Thyroid gland (tissue), 4 donors: ENCODE measurements around the gene KLHL25. TPM values are rescaled to one million over a fixed set of nuclear protein-coding genes. Genes with fewer than 3 reads are reported as not detected.

Experiments used
- DNase-seq, 2 donors: peaks; one replicate each; pipeline ENCODE4 v3.0.0-alpha.2; 2019
- H3K27ac ChIP-seq, 3 donors: fragments of 200-600 bp; sonication (generic); 1 replicate in 2 of 3; 2 replicates in 1 of 3; pipeline ENCODE4 v1.5.1; 2016 to 2019; ENCODE audit warnings: mild to moderate bottlenecking in 1 of 3, moderate library complexity in 1 of 3
- H3K27me3 ChIP-seq: fragments of 200-600 bp; sonication (generic); one replicate; pipeline ENCODE4 v1.5.1; 2019
- H3K36me3 ChIP-seq, 2 donors: fragments of 200-600 bp; sonication (generic); one replicate each; pipeline ENCODE4 v1.5.1; 2016 to 2019
- H3K4me1 ChIP-seq, 2 donors: fragments of 200-600 bp; sonication (generic); one replicate each; pipeline ENCODE4 v1.5.1; 2017 to 2019
- H3K4me3 ChIP-seq, 3 donors: fragments of 200-600 bp; sonication (generic); replicated peaks in 1 of 3; 1 replicate in 2 of 3; 2 replicates in 1 of 3; pipeline ENCODE4 v1.5.1; 2016; ENCODE audit warnings: mild to moderate bottlenecking in 1 of 3
- H3K9me3 ChIP-seq: fragments of 200-600 bp; sonication (generic); one replicate; pipeline ENCODE4 v1.5.1; 2017
- CTCF ChIP-seq, 6 experiments: fragments of 200-600 bp in 3 of 6; fragments of 450-650 bp in 3 of 6; sonication (generic) in 3 of 6; IDR thresholded peaks; one replicate each; pipeline ENCODE4 v1.5.1; 2016 to 2019; ENCODE audit warnings: antibody characterized with exemption in 6 of 6, mild to moderate bottlenecking in 2 of 6, inconsistent platforms in 1 of 6, moderate library complexity in 1 of 6
- POLR2A ChIP-seq, 2 donors: fragments of 450-650 bp; IDR thresholded peaks; one replicate each; pipeline ENCODE4 v1.6.1; 2017; ENCODE audit warnings: antibody characterized with exemption in 2 of 2, mild to moderate bottlenecking in 2 of 2, moderate library complexity in 1 of 2
- WGBS, 2 donors: methylation state at CpG; one replicate each; pipeline ENCODE4 v1.1.5; 2017; 5-methylcytosine and 5-hydroxymethylcytosine counted together
- intact Hi-C: fragments of 100-400 bp; cut with DNase I; formaldehyde crosslinking; loops from one replicate; pipeline ENCODE4 v1.15.1; 2023
- total RNA-seq, 4 donors: library from RNA; depleted of rRNA; stranded (reverse); fragments of >200 nt; gene quantifications; one replicate each; pipeline ENCODE4 v1.2.3, GENCODE V29; 2016

KLHL25 gene
- total RNA-seq, 4 donors from 2014 or later, result 4.2 to 8.8 (median 4.8) TPM

DNA sequence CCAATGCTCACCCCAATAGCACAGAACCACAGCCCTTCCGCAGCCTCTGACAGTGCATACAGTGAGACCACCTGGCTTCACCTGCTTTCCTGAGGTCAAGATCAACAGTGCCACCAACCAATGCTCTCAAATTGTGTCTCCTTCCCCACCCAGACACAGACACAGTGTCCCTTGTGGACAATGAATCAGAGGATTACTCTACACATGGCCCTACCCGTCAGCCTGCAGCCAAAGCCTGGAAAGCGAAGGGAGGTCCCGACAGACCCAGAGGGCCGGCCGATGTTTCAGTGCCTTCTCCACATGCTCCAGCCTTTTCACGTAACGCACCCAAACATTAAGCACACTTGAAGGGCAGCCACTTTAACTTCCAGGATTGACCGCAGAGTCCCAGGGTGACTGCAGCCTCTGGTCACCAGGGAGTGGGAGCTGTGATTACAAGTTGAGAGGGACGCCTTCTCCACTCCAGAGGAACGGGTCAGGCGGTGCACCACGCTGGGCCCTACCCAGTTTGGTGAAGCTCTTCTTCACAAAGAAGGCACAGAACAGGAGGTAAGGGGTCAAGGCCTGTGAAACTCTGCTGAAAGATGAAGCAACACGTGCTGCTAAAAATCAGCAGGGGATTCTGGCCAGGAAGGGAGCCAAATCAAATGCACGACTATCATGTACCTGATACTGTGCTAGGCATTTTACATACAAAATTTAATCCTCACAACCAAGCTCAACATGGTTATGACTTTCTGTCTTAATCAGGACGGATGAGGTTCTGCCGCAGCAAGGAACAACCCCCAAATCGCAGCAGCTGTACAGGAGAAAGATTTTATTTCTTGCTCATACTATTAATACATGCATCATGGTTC lies 17.2 kb downstream of the KLHL25 start:
- TF ChIP-seq CTCF (IDR thresholded peaks at IDR 0.05), result no peak
- no peak for TF ChIP-seq POLR2A (IDR thresholded peaks at IDR 0.05)
- peak; percentile 69 for DNase-seq
- WGBS, 2 donors, result 41 to 65% methylated on average over 18 of the region's 18 CpGs
- no peak overlapping the region for H3K27ac ChIP-seq
- no peaks in the 10 kb centered on the region for H3K36me3 ChIP-seq
- intact Hi-C loops, result no loop called here
- no peaks in the 10 kb centered on the region for H3K27me3 ChIP-seq
- H3K9me3 ChIP-seq, result no peaks in the 10 kb centered on the region
- H3K4me3 ChIP-seq, result no peak overlapping the region
- H3K4me1 ChIP-seq, result peaks cover 16 to 26% of the 10 kb centered on the region in 2 donors

- H3K27me3 ChIP-seq, result no peaks in the 10 kb centered on the region
- WGBS, 2 donors, result 96 to 97% methylated on average over 9 to 10 of the region's 10 CpGs
- H3K9me3 ChIP-seq, result no peaks in the 10 kb centered on the region
- H3K27ac ChIP-seq, result no peak overlapping the region
- TF ChIP-seq CTCF (IDR thresholded peaks at IDR 0.05) (no peak), POLR2A (IDR thresholded peaks at IDR 0.05) (no peak)
- intact Hi-C loops, result no loop called here
- H3K4me1 ChIP-seq, result peaks cover 37 to 52% of the 10 kb centered on the region in 2 donors
- H3K4me3 ChIP-seq, result no peak overlapping the region
- H3K36me3 ChIP-seq, result no peaks in the 10 kb centered on the region
- no peak for DNase-seq
Measured at GRCh38 chr15:85773970-85774369, 20.8 kb downstream of the KLHL25 start.

DNA sequence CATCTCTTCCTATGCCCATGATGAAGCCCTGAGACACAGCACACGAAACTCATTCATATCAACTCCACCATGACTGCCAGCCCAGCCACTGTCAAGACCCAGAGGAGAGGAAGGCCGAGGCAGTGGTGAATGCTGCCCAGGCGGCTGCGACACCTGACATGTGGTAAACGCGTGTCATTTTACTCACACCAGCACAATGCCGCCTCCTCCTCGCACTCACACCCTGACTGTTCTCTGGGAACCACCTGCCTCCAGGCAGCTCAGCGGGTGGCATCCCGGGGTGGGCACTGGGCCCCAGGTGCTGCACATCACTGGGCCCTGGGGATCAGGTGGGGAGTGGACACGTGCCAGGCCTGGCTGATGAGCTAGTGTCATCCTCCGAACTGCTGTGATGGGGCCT lies 21.5 kb downstream of the KLHL25 start:
- TF ChIP-seq POLR2A (IDR thresholded peaks at IDR 0.05) (no peak), CTCF (IDR thresholded peaks at IDR 0.05) (no peak)
- Histone ChIP-seq H3K36me3 (no peaks in the 10 kb centered on the region), H3K27me3 (no peaks in the 10 kb centered on the region), H3K27ac (no peak overlapping the region), H3K9me3 (no peaks in the 10 kb centered on the region), H3K4me3 (no peak overlapping the region), H3K4me1 (peaks cover 37 to 49% of the 10 kb centered on the region in 2 donors)
- intact Hi-C loops, result no loop called here
- 96 to 100% methylated on average over 7 to 10 of the region's 12 CpGs for WGBS, 2 donors
- no peak for DNase-seq

DNA sequence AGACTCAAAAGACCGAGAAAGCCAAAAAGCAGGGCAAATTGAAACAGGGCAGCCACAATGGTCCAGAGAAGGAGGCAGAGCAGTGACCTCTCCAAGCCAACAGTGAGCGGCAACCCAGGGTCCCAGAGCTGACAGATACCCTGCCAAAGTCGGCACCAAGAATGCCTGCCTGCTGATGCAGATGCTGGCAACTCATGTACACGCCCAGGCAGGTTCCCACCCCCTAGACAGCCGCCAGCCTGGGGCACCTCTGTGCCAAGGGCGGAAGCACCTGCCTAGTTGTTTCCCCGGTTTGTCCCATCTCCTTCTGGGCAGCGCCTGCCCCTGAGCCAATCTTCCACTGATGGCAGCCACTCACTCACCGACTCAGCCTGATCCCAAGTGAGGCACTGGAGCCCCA lies 22.1 kb downstream of the KLHL25 start:
- H3K36me3 ChIP-seq, result no peaks in the 10 kb centered on the region
- no peak for DNase-seq
- no peaks in the 10 kb centered on the region for H3K9me3 ChIP-seq
- H3K4me3 ChIP-seq, result no peak overlapping the region
- no peak for TF ChIP-seq POLR2A (IDR thresholded peaks at IDR 0.05)
- no peak for TF ChIP-seq CTCF (IDR thresholded peaks at IDR 0.05)
- peak overlapping the region in 1 of 3 donors; percentile 76 for H3K27ac ChIP-seq
- intact Hi-C loops, result no loop called here
- H3K4me1 ChIP-seq, result peaks cover 31 to 43% of the 10 kb centered on the region in 2 donors
- no peaks in the 10 kb centered on the region for H3K27me3 ChIP-seq
- 88 to 89% methylated on average over 8 to 9 of the region's 9 CpGs for WGBS, 2 donors

DNA sequence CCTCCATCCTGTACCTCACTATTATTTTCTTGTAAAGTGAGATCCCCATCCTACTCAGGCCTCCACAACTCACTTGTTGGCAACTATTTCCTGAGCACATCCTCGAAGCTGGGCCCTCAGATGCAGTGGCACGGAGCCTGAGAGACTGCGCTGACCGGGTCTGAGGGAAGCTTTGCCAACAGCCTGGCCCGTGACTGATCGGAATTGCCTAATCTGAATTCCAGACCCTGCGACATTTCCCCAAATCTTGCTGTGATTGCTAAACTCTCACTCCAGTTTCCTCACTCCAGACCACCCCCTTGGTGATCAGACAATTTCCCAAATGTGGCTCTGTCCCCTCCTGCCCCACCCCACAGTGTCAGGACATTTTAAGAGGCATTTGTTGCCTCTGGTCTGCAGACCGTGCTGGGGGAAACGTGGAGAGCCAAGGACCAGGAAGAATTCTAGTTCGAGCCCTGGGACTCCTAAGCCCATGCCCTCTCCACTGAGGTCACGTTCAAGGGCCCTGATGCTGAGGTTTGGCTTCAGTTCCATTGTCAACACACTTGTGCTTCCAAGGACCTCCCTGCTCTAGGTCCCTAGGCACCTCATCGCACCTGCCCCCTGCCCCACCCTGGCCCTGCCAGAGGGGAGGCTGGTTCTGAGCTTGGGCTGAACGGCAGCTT lies 22.8 kb downstream of the KLHL25 start:
- Histone ChIP-seq H3K4me1 (peaks cover 24 to 35% of the 10 kb centered on the region in 2 donors), H3K27me3 (no peaks in the 10 kb centered on the region), H3K36me3 (no peaks in the 10 kb centered on the region), H3K27ac (peak overlapping the region; percentile 61 to 78 (median 76)), H3K9me3 (no peaks in the 10 kb centered on the region), H3K4me3 (no peak overlapping the region)
- DNase-seq, result peak; percentile 80 to 83
- intact Hi-C loops, result no loop called here
- no peak for TF ChIP-seq POLR2A (IDR thresholded peaks at IDR 0.05)
- TF ChIP-seq CTCF (IDR thresholded peaks at IDR 0.05), result no peak
- 37% methylated on average over 13 of the region's 13 CpGs for WGBS, 2 donors
